ENCODE measurements around the gene RNASE1. TPM values are rescaled to one million over a fixed set of nuclear protein-coding genes. Genes with fewer than 3 reads are reported as not detected.
"Not testable (repeated sequence)": the region's sequence is repeated elsewhere in the genome, so short reads cannot be mapped to it uniquely, and the experiment has no call there.

RNASE1 gene
- total and polyA plus RNA-seq, 4 donors = 5.8 to 37.9 (median 22.1) TPM

- H3K27ac ChIP-seq (ENCODE audit: low read depth in 1 of 2, low read length in 2 of 2); H3K4me3 ChIP-seq (ENCODE audit: low read depth in 1 of 3, low read length in 3 of 3); H3K27me3 ChIP-seq (ENCODE audit: control insufficient read depth in 4 of 4, insufficient read depth in 4 of 4, low read length in 3 of 4); H3K4me1 ChIP-seq (ENCODE audit: control insufficient read depth in 4 of 4, insufficient read depth in 4 of 4, low read length in 3 of 4); H3K9me3 ChIP-seq (ENCODE audit: control insufficient read depth in 4 of 4, low read length in 3 of 4); H3K9ac ChIP-seq (ENCODE audit: low read depth in 1 of 2, low read length in 2 of 2); DNase-seq (ENCODE audit: low spot score); H3K36me3 ChIP-seq (ENCODE audit: control insufficient read depth in 4 of 4, insufficient read depth in 3 of 4, low read depth in 1 of 4, low read length in 3 of 4): not testable (repeated sequence)
- WGBS = 89% methylated on average over 11 of the region's 11 CpGs
Measured at GRCh38 chr14:20828024-20828694, 25.5 kb upstream of the RNASE1 start.

GRCh38 chr14:20827326-20827725 lies 24.7 kb upstream of the RNASE1 start:
- Histone ChIP-seq H3K4me3 (ENCODE audit: low read depth in 1 of 3, low read length in 3 of 3) (no peak overlapping the region), H3K4me1 (ENCODE audit: control insufficient read depth in 4 of 4, insufficient read depth in 4 of 4, low read length in 3 of 4) (no peaks in the 10 kb centered on the region), H3K27me3 (ENCODE audit: control insufficient read depth in 4 of 4, insufficient read depth in 4 of 4, low read length in 3 of 4) (no peaks in the 10 kb centered on the region), H3K9me3 (ENCODE audit: control insufficient read depth in 4 of 4, low read length in 3 of 4) (no peaks in the 10 kb centered on the region), H3K27ac (ENCODE audit: low read depth in 1 of 2, low read length in 2 of 2) (no peak overlapping the region), H3K36me3 (ENCODE audit: control insufficient read depth in 4 of 4, insufficient read depth in 3 of 4, low read depth in 1 of 4, low read length in 3 of 4) (no peaks in the 10 kb centered on the region), H3K9ac (ENCODE audit: low read depth in 1 of 2, low read length in 2 of 2) (no peak overlapping the region)
- TF ChIP-seq RXRA (IDR thresholded peaks at IDR 0.05) (no peak), CTCF (IDR thresholded peaks at IDR 0.05; ENCODE audit: low read depth, low read length, missing input control) (no peak), ATF3 (IDR thresholded peaks at IDR 0.05) (no peak), GABPA (IDR thresholded peaks at IDR 0.05 in 1 of 2, conservative IDR thresholded peaks at IDR 0.05 in 1 of 2) (no peak), HNF4G (IDR thresholded peaks at IDR 0.05) (no peak)
- DNase-seq (ENCODE audit: low spot score) = no peak
- 39% methylated on average over 3 of the region's 3 CpGs for WGBS

- not testable (repeated sequence) for H3K36me3 ChIP-seq (ENCODE audit: control insufficient read depth in 4 of 4, insufficient read depth in 3 of 4, low read depth in 1 of 4, low read length in 3 of 4); H3K4me3 ChIP-seq (ENCODE audit: low read depth in 1 of 3, low read length in 3 of 3); DNase-seq (ENCODE audit: low spot score); H3K27ac ChIP-seq (ENCODE audit: low read depth in 1 of 2, low read length in 2 of 2); H3K4me1 ChIP-seq (ENCODE audit: control insufficient read depth in 4 of 4, insufficient read depth in 4 of 4, low read length in 3 of 4); H3K9ac ChIP-seq (ENCODE audit: low read depth in 1 of 2, low read length in 2 of 2); H3K9me3 ChIP-seq (ENCODE audit: control insufficient read depth in 4 of 4, low read length in 3 of 4); H3K27me3 ChIP-seq (ENCODE audit: control insufficient read depth in 4 of 4, insufficient read depth in 4 of 4, low read length in 3 of 4)
- 50% methylated on average over 1 of the region's 1 CpG for WGBS
Measured at GRCh38 chr14:20826666-20827065, 24.0 kb upstream of the RNASE1 start.

- Histone ChIP-seq H3K27ac (ENCODE audit: low read depth in 1 of 2, low read length in 2 of 2) (no peak overlapping the region), H3K36me3 (ENCODE audit: control insufficient read depth in 4 of 4, insufficient read depth in 3 of 4, low read depth in 1 of 4, low read length in 3 of 4) (no peaks in the 10 kb centered on the region), H3K9ac (ENCODE audit: low read depth in 1 of 2, low read length in 2 of 2) (no peak overlapping the region), H3K4me3 (ENCODE audit: low read depth in 1 of 3, low read length in 3 of 3) (no peak overlapping the region), H3K4me1 (ENCODE audit: control insufficient read depth in 4 of 4, insufficient read depth in 4 of 4, low read length in 3 of 4) (no peaks in the 10 kb centered on the region), H3K9me3 (ENCODE audit: control insufficient read depth in 4 of 4, low read length in 3 of 4) (no peaks in the 10 kb centered on the region), H3K27me3 (ENCODE audit: control insufficient read depth in 4 of 4, insufficient read depth in 4 of 4, low read length in 3 of 4) (no peaks in the 10 kb centered on the region)
- WGBS = 87% methylated on average over 8 of the region's 8 CpGs
- TF ChIP-seq REST (IDR thresholded peaks at IDR 0.05) (no peak), CTCF (IDR thresholded peaks at IDR 0.05; ENCODE audit: low read depth, low read length, missing input control) (no peak), TAF1 (conservative IDR thresholded peaks at IDR 0.05) (no peak), ATF3 (IDR thresholded peaks at IDR 0.05) (no peak), RAD21 (IDR thresholded peaks at IDR 0.05) (no peak), SP1 (IDR thresholded peaks at IDR 0.05) (no peak)
- DNase-seq (ENCODE audit: low spot score) = no peak
Measured at GRCh38 chr14:20823859-20824258, 21.2 kb upstream of the RNASE1 start.
